ENCODE data around the gene PSD4.

Gene PSD4

DNA sequence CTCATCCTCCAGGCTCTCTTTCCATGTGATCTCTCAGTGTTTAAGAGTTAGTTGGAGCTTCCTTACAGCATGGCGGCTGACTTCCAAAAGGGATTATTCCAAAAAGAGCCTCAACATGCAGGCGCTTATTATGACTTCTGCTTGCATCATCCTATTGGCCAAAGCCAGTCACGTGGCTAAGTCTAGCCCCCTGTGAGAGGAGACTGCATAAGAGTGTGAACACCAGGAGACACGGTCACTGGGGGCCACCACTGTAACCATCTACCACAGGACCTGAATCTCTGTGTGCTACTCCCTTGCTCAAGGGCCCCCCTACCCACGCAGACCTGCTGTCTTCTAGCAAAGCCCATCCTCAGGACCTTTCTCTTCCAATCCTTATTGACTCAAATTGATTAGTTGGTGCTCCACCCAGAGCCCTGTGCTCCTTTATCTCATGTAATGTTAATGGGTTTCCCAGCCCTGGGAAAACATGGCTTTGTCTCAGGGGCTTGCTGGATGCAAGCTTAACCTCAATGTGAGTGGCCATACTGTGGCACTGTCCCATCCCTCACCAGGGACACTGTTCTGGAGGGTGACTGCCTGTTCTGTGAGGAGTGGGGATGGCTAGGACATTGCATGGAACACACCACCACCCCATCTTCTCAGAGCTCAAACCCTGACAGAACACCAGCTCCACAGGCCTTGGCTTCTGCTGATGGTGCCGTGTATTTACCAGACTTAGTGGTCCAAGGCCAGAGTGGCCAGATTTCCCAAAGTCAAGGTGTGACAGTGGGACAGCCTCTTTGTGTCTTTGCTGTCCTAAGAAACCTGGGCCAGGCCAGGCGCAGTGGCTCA lies 42.2 kb upstream of the PSD4 start:
- Histone ChIP-seq H2AFZ (ENCODE audit: low read depth, low read length) (no peak overlapping the region), H3K4me3 (ENCODE audit: low read length) (no peak overlapping the region), H3K9ac (ENCODE audit: low read length) (no peak overlapping the region), H4K20me1 (ENCODE audit: insufficient read depth, low read length) (no peaks in the 10 kb centered on the region), H3K4me1 (ENCODE audit: low read length) (peaks cover 5% of the 10 kb centered on the region), H3K36me3 (replicated peaks; ENCODE audit: low read depth, low read length) (no peaks in the 10 kb centered on the region), H3K4me2 (ENCODE audit: low read length) (no peak overlapping the region), H3K79me2 (ENCODE audit: low read length) (no peaks in the 10 kb centered on the region), H3K27ac (ENCODE audit: low read length) (no peak overlapping the region), H3K27me3 (ENCODE audit: low read depth, low read length) (no peaks in the 10 kb centered on the region), H3K9me3 (ENCODE audit: insufficient read depth, low read length) (no peaks in the 10 kb centered on the region)
- no peak for TF ChIP-seq EZH2phosphoT487 (IDR thresholded peaks at IDR 0.05; ENCODE audit: low read depth)
- TF ChIP-seq, protein P1, sequence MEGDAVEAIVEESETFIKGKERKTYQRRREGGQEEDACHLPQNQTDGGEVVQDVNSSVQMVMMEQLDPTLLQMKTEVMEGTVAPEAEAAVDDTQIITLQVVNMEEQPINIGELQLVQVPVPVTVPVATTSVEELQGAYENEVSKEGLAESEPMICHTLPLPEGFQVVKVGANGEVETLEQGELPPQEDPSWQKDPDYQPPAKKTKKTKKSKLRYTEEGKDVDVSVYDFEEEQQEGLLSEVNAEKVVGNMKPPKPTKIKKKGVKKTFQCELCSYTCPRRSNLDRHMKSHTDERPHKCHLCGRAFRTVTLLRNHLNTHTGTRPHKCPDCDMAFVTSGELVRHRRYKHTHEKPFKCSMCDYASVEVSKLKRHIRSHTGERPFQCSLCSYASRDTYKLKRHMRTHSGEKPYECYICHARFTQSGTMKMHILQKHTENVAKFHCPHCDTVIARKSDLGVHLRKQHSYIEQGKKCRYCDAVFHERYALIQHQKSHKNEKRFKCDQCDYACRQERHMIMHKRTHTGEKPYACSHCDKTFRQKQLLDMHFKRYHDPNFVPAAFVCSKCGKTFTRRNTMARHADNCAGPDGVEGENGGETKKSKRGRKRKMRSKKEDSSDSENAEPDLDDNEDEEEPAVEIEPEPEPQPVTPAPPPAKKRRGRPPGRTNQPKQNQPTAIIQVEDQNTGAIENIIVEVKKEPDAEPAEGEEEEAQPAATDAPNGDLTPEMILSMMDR (IDR thresholded peaks at IDR 0.05; ENCODE audit: low read depth, low read length), result no peak

- no peaks in the 10 kb centered on the region for H3K9me3 ChIP-seq (ENCODE audit: insufficient read depth, low read length)
- H4K20me1 ChIP-seq (ENCODE audit: insufficient read depth, low read length), result no peaks in the 10 kb centered on the region
- no peak overlapping the region for H2AFZ ChIP-seq (ENCODE audit: low read depth, low read length)
- no peak overlapping the region for H3K9ac ChIP-seq (ENCODE audit: low read length)
- no peaks in the 10 kb centered on the region for H3K36me3 ChIP-seq (replicated peaks; ENCODE audit: low read depth, low read length)
- H3K27me3 ChIP-seq (ENCODE audit: low read depth, low read length), result no peaks in the 10 kb centered on the region
- no peak overlapping the region for H3K27ac ChIP-seq (ENCODE audit: low read length)
- no peak overlapping the region for H3K4me3 ChIP-seq (ENCODE audit: low read length)
- H3K4me2 ChIP-seq (ENCODE audit: low read length), result no peak overlapping the region
- no peaks in the 10 kb centered on the region; the same call in 1 of the 2 replicates for H3K4me1 ChIP-seq (ENCODE audit: low read length)
- H3K79me2 ChIP-seq (ENCODE audit: low read length), result no peaks in the 10 kb centered on the region
- TF ChIP-seq EZH2phosphoT487 (IDR thresholded peaks at IDR 0.05; ENCODE audit: low read depth), result no peak
- TF ChIP-seq, protein P1 (IDR thresholded peaks at IDR 0.05; ENCODE audit: low read depth, low read length), result no peak
Observed at GRCh38 chr2:113132414-113133021, 41.3 kb upstream of the PSD4 start.

DNA sequence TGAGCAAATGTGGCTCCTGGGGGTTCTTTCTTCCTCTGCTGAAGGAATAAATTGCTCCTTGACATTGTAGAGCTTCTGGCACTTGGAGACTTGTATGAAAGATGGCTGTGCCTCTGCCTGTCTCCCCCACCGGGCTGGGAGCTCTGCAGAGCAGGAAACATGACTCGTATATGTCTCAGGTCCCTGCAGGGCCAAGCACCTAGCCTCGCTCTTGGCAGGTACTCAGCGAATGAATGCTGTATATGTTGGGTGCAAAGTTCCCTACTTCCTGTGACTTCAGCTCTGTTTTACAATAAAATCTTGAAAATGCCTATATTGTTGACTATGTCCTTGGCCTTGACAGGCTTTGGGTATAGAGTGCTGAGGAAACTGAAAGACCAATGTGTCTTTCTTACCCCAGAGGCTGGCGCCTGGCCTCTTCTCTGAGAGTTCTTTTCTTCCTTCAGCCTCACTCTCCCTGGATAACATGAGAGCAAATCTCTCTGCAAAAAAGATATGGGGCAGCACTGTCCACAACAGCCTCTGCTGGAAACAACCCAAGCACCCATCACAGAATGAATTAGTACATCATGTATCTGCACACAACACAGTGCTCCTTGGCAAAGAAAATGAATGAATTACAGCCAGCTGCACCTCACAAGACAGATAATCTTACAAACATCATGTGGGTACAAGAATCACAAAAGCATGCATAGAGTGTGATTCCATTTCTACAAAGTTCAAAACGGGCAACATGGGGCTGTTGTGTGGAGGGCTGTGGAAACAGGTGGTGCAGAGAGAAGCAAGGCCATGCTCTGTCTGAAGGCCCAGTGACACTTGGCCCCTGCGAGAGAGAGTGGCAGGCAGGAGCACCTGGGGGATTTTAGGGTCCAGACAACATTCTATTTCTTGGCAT lies 39.8 kb upstream of the PSD4 start:
- Histone ChIP-seq H4K20me1 (ENCODE audit: insufficient read depth, low read length) (no peaks in the 10 kb centered on the region), H3K9me3 (ENCODE audit: insufficient read depth, low read length) (no peaks in the 10 kb centered on the region), H3K4me3 (ENCODE audit: low read length) (no peak overlapping the region), H3K36me3 (replicated peaks; ENCODE audit: low read depth, low read length) (no peaks in the 10 kb centered on the region), H3K27ac (ENCODE audit: low read length) (no peak overlapping the region), H3K4me1 (ENCODE audit: low read length) (peaks cover 8% of the 10 kb centered on the region), H3K27me3 (ENCODE audit: low read depth, low read length) (no peaks in the 10 kb centered on the region), H3K9ac (ENCODE audit: low read length) (no peak overlapping the region), H3K4me2 (ENCODE audit: low read length) (no peak overlapping the region), H3K79me2 (ENCODE audit: low read length) (no peaks in the 10 kb centered on the region), H2AFZ (ENCODE audit: low read depth, low read length) (no peak overlapping the region)
- TF ChIP-seq, protein P1 (IDR thresholded peaks at IDR 0.05; ENCODE audit: low read depth, low read length), result no peak
- TF ChIP-seq EZH2phosphoT487 (IDR thresholded peaks at IDR 0.05; ENCODE audit: low read depth), result no peak

DNA sequence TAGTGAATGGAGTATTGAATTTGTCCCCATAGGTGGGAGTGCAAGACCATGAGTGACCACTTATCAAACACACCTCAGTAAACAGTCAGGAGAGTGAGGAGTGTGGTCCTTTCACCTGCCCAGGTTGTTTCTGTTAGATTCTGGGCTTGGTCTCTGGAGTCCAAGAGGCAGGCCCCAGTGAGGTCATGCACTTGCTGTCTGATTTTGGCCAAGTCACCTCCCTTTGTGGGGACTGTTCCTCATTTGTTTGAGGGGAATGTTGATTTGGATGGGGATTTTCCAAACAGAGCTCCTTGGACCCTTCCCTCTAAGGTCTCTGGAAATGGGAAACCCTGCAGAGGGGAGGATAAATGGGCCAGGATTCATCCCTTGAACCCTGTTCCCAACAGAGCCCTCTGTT lies 39.1 kb upstream of the PSD4 start:
- Histone ChIP-seq H3K79me2 (ENCODE audit: low read length) (no peaks in the 10 kb centered on the region), H3K4me1 (ENCODE audit: low read length) (peaks cover 8% of the 10 kb centered on the region), H2AFZ (ENCODE audit: low read depth, low read length) (no peak overlapping the region), H3K27me3 (ENCODE audit: low read depth, low read length) (no peaks in the 10 kb centered on the region), H3K36me3 (replicated peaks; ENCODE audit: low read depth, low read length) (no peaks in the 10 kb centered on the region), H4K20me1 (ENCODE audit: insufficient read depth, low read length) (no peaks in the 10 kb centered on the region), H3K9ac (ENCODE audit: low read length) (no peak overlapping the region), H3K9me3 (ENCODE audit: insufficient read depth, low read length) (no peaks in the 10 kb centered on the region), H3K4me2 (ENCODE audit: low read length) (no peak overlapping the region), H3K4me3 (ENCODE audit: low read length) (no peak overlapping the region), H3K27ac (ENCODE audit: low read length) (no peak overlapping the region)
- no peak for TF ChIP-seq EZH2phosphoT487 (IDR thresholded peaks at IDR 0.05; ENCODE audit: low read depth)
- TF ChIP-seq, protein P1 (IDR thresholded peaks at IDR 0.05; ENCODE audit: low read depth, low read length), result no peak
